ENCODE results near the gene TTC23L. TPM values are rescaled to one million over a fixed set of nuclear protein-coding genes. Genes with fewer than 3 reads are reported as not detected.

The TTC23L gene
- total RNA-seq, 2 donors from 2014 or later, result 2.4 to 2.7 TPM

- Histone ChIP-seq H3K27ac (no peak overlapping the region), H3K4me1 (replicated peaks) (no peaks in the 10 kb centered on the region), H3K9me3 (no peaks in the 10 kb centered on the region), H3K4me3 (no peak overlapping the region), H3K36me3 (no peaks in the 10 kb centered on the region), H3K27me3 (replicated peaks; ENCODE audit: insufficient read depth) (no peaks in the 10 kb centered on the region)
- DNase-seq (ENCODE audit: low spot score), result no peak
- WGBS, result 98% methylated on average over 9 of the region's 9 CpGs
- intact Hi-C loops (cut with DNase I), result no loop called here
- TF ChIP-seq CTCF (IDR thresholded peaks at IDR 0.05), result no peak
- TF ChIP-seq POLR2A (IDR thresholded peaks at IDR 0.05), result no peak
- no peak for TF ChIP-seq POLR2AphosphoS5 (IDR thresholded peaks at IDR 0.05)
Measured at GRCh38 chr5:34802834-34803563, 36.0 kb upstream of the TTC23L start.

GRCh38 chr5:34803974-34804732, 34.8 kb upstream of the TTC23L start:
- H3K4me3 ChIP-seq, result no peak overlapping the region
- H3K27ac ChIP-seq, result peak overlapping the region; percentile 30 to 58
- H3K4me1 ChIP-seq (replicated peaks), result no peaks in the 10 kb centered on the region
- DNase-seq (ENCODE audit: low spot score), result no peak
- H3K27me3 ChIP-seq (replicated peaks; ENCODE audit: insufficient read depth), result no peaks in the 10 kb centered on the region
- whole genome bisulfite sequencing, result 31% methylated on average over 4 of the region's 4 CpGs
- TF ChIP-seq POLR2A (IDR thresholded peaks at IDR 0.05), result no peak
- peak; percentile 20 for TF ChIP-seq POLR2AphosphoS5 (IDR thresholded peaks at IDR 0.05)
- no peaks in the 10 kb centered on the region for H3K9me3 ChIP-seq
- intact Hi-C loops (cut with DNase I), result no loop called here
- no peaks in the 10 kb centered on the region for H3K36me3 ChIP-seq

GRCh38 chr5:34804913-34805312, 34.1 kb upstream of the TTC23L start:
- H3K27ac ChIP-seq, result peak overlapping the region; percentile 11 to 58
- no peaks in the 10 kb centered on the region for H3K36me3 ChIP-seq
- H3K27me3 ChIP-seq (replicated peaks; ENCODE audit: insufficient read depth), result no peaks in the 10 kb centered on the region
- H3K4me3 ChIP-seq, result no peak overlapping the region
- WGBS, result 31% methylated on average over 5 of the region's 5 CpGs
- DNase-seq (ENCODE audit: low spot score), result no peak
- TF ChIP-seq POLR2AphosphoS5 (IDR thresholded peaks at IDR 0.05) (no peak), POLR2A (IDR thresholded peaks at IDR 0.05) (no peak), CTCF (IDR thresholded peaks at IDR 0.05) (no peak)
- H3K9me3 ChIP-seq, result no peaks in the 10 kb centered on the region
- intact Hi-C loops (cut with DNase I), result no loop called here
- no peaks in the 10 kb centered on the region for H3K4me1 ChIP-seq (replicated peaks)

- Histone ChIP-seq H3K27me3 (replicated peaks; ENCODE audit: insufficient read depth) (no peaks in the 10 kb centered on the region), H3K4me3 (no peak overlapping the region), H3K4me1 (replicated peaks) (no peaks in the 10 kb centered on the region), H3K36me3 (no peaks in the 10 kb centered on the region), H3K9me3 (no peaks in the 10 kb centered on the region), H3K27ac (no peak overlapping the region)
- no peak for DNase-seq (ENCODE audit: low spot score)
- WGBS, result 91% methylated on average over 6 of the region's 6 CpGs
- intact Hi-C loops (cut with DNase I), result no loop called here
- no peak for TF ChIP-seq POLR2AphosphoS5 (IDR thresholded peaks at IDR 0.05)
- TF ChIP-seq POLR2A (IDR thresholded peaks at IDR 0.05), result no peak
- TF ChIP-seq CTCF (IDR thresholded peaks at IDR 0.05), result no peak
Measured at GRCh38 chr5:34806532-34806931, 32.4 kb upstream of the TTC23L start.

GRCh38 chr5:34811706-34812105, 27.3 kb upstream of the TTC23L start:
- no peak overlapping the region for H3K27ac ChIP-seq
- intact Hi-C loops (cut with DNase I), result no loop called here

More at GRCh38 chr5:34811706-34812105, 27.3 kb upstream of the TTC23L start:
- no peaks in the 10 kb centered on the region for H3K4me1 ChIP-seq (replicated peaks)
- H3K4me3 ChIP-seq, result no peak overlapping the region
- no peaks in the 10 kb centered on the region for H3K9me3 ChIP-seq
- WGBS, result 84% methylated on average over 1 of the region's 1 CpG
- TF ChIP-seq CTCF (IDR thresholded peaks at IDR 0.05) (no peak), POLR2AphosphoS5 (IDR thresholded peaks at IDR 0.05) (no peak), POLR2A (IDR thresholded peaks at IDR 0.05) (no peak)
- DNase-seq (ENCODE audit: low spot score), result no peak
- H3K36me3 ChIP-seq, result no peaks in the 10 kb centered on the region
- no peaks in the 10 kb centered on the region for H3K27me3 ChIP-seq (replicated peaks; ENCODE audit: insufficient read depth)

Measured in prostate gland (tissue), 2 donors.